ENCODE measurements around the gene YOD1. TPM values are rescaled to one million over a fixed set of nuclear protein-coding genes. Genes with fewer than 3 reads are reported as not detected.

YOD1 gene
- total RNA-seq, 1 experiment from 2014 or later, result 12.5 TPM

GRCh38 chr1:207091200-207091908 lies 40.3 kb upstream of the YOD1 start:
- Histone ChIP-seq H3K79me2 (ENCODE audit: low read depth) (no peaks in the 10 kb centered on the region), H2AFZ (no peak overlapping the region), H3K27ac (no peak overlapping the region), H3K9me2 (ENCODE audit: insufficient read depth) (no peaks in the 10 kb centered on the region), H3K27me3 (ENCODE audit: insufficient read depth, low read depth) (no peaks in the 10 kb centered on the region), H3K4me2 (no peak overlapping the region), H3K36me3 (ENCODE audit: low read depth) (no peaks in the 10 kb centered on the region), H3K4me3 (no peak overlapping the region), H3K9me3 (ENCODE audit: insufficient read depth, low read depth) (no peaks in the 10 kb centered on the region), H4K20me1 (ENCODE audit: insufficient read depth) (no peaks in the 10 kb centered on the region), H3K4me1 (replicated peaks; ENCODE audit: insufficient read depth) (peaks cover 18% of the 10 kb centered on the region), H3F3A (ENCODE audit: insufficient read depth, low read depth) (peaks cover 13% of the 10 kb centered on the region; the same call in 1 of the 2 replicates)
- ChIA-PET POLR2A (ENCODE audit: unreplicated experiment) (interaction anchor here (0.8 kb wide), 1 partner anchor 230 kb away, joined by 4 read pairs; no protein-coding TSS in a partner anchor), CTCF (no interaction called here)
- no peak for TF ChIP-seq EZH2 (IDR thresholded peaks at IDR 0.05; ENCODE audit: low read depth)
- no peak for TF ChIP-seq CTCF (conservative IDR thresholded peaks at IDR 0.05)
- intact Hi-C loops (cut with micrococcal nuclease; ENCODE audit: unreplicated experiment), result no loop called here
- no peak for DNase-seq
- BruUV-seq (replicated peaks), result no TSS peak

DNA sequence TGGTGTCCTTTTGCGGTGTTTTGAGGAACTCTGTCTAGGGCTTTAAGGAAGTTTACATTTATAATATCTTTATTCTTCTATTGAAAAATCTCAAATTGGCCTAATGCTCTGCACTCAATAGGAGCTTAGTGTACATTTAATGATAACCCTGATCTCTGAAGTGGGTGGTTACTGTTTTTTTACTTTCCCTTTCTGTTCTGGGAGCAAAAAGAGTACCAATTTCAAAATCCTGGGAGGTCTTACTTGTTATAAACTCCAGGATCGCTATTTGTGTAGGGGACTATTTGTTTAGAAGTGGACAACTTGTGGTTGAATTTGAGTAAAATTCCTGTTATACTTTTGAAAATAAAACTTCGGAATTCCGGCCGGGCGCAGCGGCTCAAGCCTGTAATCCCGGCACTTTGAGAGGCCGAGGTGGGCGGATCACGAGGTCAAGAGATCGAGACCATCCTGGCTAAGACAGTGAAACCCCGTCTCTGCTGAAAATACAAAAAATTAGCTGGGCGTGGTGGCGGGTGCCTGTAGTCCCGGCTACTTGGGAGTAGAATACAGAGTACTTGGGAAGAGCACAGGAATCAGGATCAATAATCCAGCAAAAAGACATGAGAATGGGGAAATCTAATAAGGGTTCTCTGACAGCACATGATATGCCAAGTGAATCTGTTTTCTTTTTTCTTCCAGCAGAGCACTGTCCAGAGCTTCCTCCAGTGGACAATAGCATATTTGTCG lies 38.8 kb upstream of the YOD1 start:
- Histone ChIP-seq H3K4me3 (no peak overlapping the region), H3K79me2 (ENCODE audit: low read depth) (no peaks in the 10 kb centered on the region), H3K9me2 (ENCODE audit: insufficient read depth) (no peaks in the 10 kb centered on the region), H3K4me2 (no peak overlapping the region), H4K20me1 (ENCODE audit: insufficient read depth) (no peaks in the 10 kb centered on the region), H3K36me3 (ENCODE audit: low read depth) (no peaks in the 10 kb centered on the region), H3F3A (ENCODE audit: insufficient read depth, low read depth) (peaks cover 13% of the 10 kb centered on the region; the same call in 1 of the 2 replicates), H3K27ac (no peak overlapping the region), H3K9me3 (ENCODE audit: insufficient read depth, low read depth) (no peaks in the 10 kb centered on the region), H3K4me1 (replicated peaks; ENCODE audit: insufficient read depth) (peaks cover 22% of the 10 kb centered on the region), H3K27me3 (ENCODE audit: insufficient read depth, low read depth) (no peaks in the 10 kb centered on the region), H2AFZ (no peak overlapping the region; the same call in 1 of the 2 replicates)
- intact Hi-C loops (cut with micrococcal nuclease; ENCODE audit: unreplicated experiment), result loop anchor here (10.0 kb wide), 1 partner anchor 115 kb away; no protein-coding TSS in a partner anchor
- POLR2A ChIA-PET (ENCODE audit: unreplicated experiment), result no interaction called here
- no peak for DNase-seq
- TF ChIP-seq CTCF (conservative IDR thresholded peaks at IDR 0.05), result no peak
- no peak for TF ChIP-seq EZH2 (IDR thresholded peaks at IDR 0.05; ENCODE audit: low read depth)
- CTCF ChIA-PET, result interaction anchor here (0.6 kb wide), 1 partner anchor 663 kb away, joined by 9 read pairs; no protein-coding TSS in a partner anchor
- no TSS peak for BruUV-seq (replicated peaks)

DNA sequence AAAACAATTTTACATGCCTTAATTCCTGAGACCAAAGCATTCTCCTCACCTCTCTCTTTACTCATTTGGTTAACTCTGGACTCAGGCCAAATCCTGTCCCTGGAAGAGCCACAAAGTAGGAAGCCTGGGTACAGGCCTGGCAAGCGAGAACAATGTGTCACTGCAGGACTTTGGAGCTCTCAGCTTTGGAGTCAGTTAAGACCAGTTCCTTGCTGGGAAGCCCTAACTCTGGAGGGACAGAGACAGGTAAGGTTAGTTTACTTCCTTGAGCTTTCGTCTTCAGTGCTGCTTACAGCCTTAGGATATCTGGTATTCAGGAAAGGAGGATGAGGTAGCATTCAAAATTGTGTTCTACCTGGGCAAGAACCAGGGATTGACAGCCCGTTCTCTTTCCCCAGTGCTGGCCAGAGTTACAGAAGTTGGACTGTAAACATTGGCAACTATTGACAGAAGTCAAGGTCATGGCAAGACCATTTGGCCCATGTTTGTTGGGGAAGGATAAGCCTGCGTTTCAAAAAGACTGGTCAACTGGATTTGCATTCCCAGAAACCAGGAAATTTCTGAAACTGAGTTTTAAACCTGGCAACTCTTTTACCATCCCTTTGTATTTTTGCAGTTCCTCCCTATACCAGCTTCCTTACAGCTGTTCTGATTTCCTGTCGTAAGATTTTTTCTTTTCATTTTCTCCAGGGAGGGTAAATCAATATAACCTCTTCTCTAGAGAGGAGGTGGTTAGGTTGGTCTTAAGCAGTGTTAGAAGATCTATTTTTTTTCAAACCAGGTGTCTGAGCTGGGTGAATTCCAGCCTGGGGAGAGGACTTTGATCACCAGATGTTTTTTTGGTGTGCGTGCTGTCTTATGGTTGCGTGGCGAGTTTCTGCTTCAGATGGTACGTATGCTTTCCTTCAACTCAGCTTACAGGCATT lies 38.0 kb upstream of the YOD1 start, which contains the start of gene C4BPB:
TSS of gene C4BPB (plus strand) at position 160 of the 926 bp plus-strand sequence. CDS start at position 832, 672 bp downstream.
- intact Hi-C loops (cut with micrococcal nuclease; ENCODE audit: unreplicated experiment), result loop anchor here (1.0 to 10.0 kb wide), 2 partner anchors 116 to 227 kb away; no protein-coding TSS in a partner anchor
- Histone ChIP-seq H3K4me1 (replicated peaks; ENCODE audit: insufficient read depth) (peaks cover 30% of the 10 kb centered on the region), H3K9me2 (ENCODE audit: insufficient read depth) (no peaks in the 10 kb centered on the region), H3K27me3 (ENCODE audit: insufficient read depth, low read depth) (no peaks in the 10 kb centered on the region), H3K4me2 (peak within 1 kb of the TSS; percentile 17), H3K36me3 (ENCODE audit: low read depth) (no peaks in the 10 kb centered on the region), H2AFZ (no peak within 1 kb of the TSS), H3K79me2 (ENCODE audit: low read depth) (no peaks in the 10 kb centered on the region), H3F3A (ENCODE audit: insufficient read depth, low read depth) (peaks cover 13% of the 10 kb centered on the region; the same call in 1 of the 2 replicates), H4K20me1 (ENCODE audit: insufficient read depth) (no peaks in the 10 kb centered on the region), H3K9me3 (ENCODE audit: insufficient read depth, low read depth) (no peaks in the 10 kb centered on the region), H3K27ac (peak within 1 kb of the TSS; percentile 43), H3K4me3 (no peak within 1 kb of the TSS)
- TF ChIP-seq CTCF (conservative IDR thresholded peaks at IDR 0.05) (no peak), EZH2 (IDR thresholded peaks at IDR 0.05; ENCODE audit: low read depth) (no peak)
- ChIA-PET POLR2A (ENCODE audit: unreplicated experiment) (no interaction called here), CTCF (interaction anchor here (0.6 kb wide), 2 partner anchors 356 to 664 kb away, joined by 3 to 9 read pairs; no protein-coding TSS in a partner anchor)
- peak in 1 of 2 experiments; percentile 29 for DNase-seq
- no TSS peak for BruUV-seq (replicated peaks)

Measured in PC-9 (cell line).